ENCODE results near the gene DLG2.

Gene DLG2

GRCh38 chr11:85602526-85603213 is 24.5 kb downstream of the DLG2 start:
- no peaks in the 10 kb centered on the region for H3K36me3 ChIP-seq (ENCODE audit: control insufficient read depth, insufficient read depth, low read length)
- peaks cover 3% of the 10 kb centered on the region; the same call in 1 of the 2 replicates for H3K9me3 ChIP-seq (ENCODE audit: control insufficient read depth, insufficient read depth, low read depth, low read length)
- H3K9ac ChIP-seq (ENCODE audit: low read length): no peak overlapping the region
- H3K4me1 ChIP-seq (ENCODE audit: control insufficient read depth, insufficient read depth, low read length): peaks cover 11% of the 10 kb centered on the region; the same call in 1 of the 2 replicates
- H3K4me3 ChIP-seq (ENCODE audit: low read depth, low read length): no peak overlapping the region
- H3K27ac ChIP-seq (ENCODE audit: low read depth, low read length): no peak overlapping the region
- no peaks in the 10 kb centered on the region for H3K27me3 ChIP-seq (ENCODE audit: control insufficient read depth, insufficient read depth, low read length)

- Histone ChIP-seq H3K27ac (ENCODE audit: low read depth, low read length) (no peak overlapping the region), H3K27me3 (ENCODE audit: control insufficient read depth, insufficient read depth, low read length) (no peaks in the 10 kb centered on the region), H3K4me3 (ENCODE audit: low read depth, low read length) (no peak overlapping the region), H3K4me1 (ENCODE audit: control insufficient read depth, insufficient read depth, low read length) (peaks cover 11% of the 10 kb centered on the region; the same call in 1 of the 2 replicates), H3K9me3 (ENCODE audit: control insufficient read depth, insufficient read depth, low read depth, low read length) (no peaks in the 10 kb centered on the region), H3K9ac (ENCODE audit: low read length) (no peak overlapping the region), H3K36me3 (ENCODE audit: control insufficient read depth, insufficient read depth, low read length) (no peaks in the 10 kb centered on the region)
Observed at GRCh38 chr11:85599083-85599482, 28.1 kb downstream of the DLG2 start.

- peaks cover 15% of the 10 kb centered on the region; the same call in 1 of the 2 replicates for H3K4me1 ChIP-seq (ENCODE audit: control insufficient read depth, insufficient read depth, low read length)
- H3K4me3 ChIP-seq (ENCODE audit: low read depth, low read length): no peak overlapping the region
- no peak overlapping the region for H3K27ac ChIP-seq (ENCODE audit: low read depth, low read length)
- no peaks in the 10 kb centered on the region for H3K9me3 ChIP-seq (ENCODE audit: control insufficient read depth, insufficient read depth, low read depth, low read length)
- H3K36me3 ChIP-seq (ENCODE audit: control insufficient read depth, insufficient read depth, low read length): no peaks in the 10 kb centered on the region
- no peak overlapping the region for H3K9ac ChIP-seq (ENCODE audit: low read length)
- H3K27me3 ChIP-seq (ENCODE audit: control insufficient read depth, insufficient read depth, low read length): no peaks in the 10 kb centered on the region
Observed at GRCh38 chr11:85596886-85597285, 30.3 kb downstream of the DLG2 start.

DNA sequence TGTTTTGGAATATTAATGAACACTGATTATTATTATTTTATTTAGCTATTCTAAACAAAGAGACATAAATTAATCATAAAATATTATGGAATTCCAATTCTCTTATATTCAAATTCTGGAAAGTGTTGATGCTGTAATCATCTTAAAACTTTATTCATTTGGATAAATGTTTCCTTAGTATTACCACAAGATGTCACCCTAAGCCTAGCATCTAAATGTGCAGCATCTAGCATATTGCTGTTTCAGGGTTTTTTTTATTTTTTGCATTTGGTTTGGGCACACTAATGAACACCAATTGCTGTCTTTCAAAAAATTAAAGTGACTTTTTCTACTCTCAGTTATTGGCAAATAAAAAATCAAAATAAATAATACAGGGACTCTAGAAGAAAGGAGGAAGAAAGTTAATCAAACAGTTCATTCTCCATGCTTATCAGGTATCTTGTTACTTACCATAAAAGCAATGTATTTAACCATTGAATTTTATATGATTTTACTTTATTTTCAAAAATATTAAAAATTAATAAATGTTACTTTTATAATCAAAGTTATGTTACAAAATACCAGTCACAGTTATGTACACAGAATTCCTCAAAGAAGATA is 31.8 kb downstream of the DLG2 start:
- H3K9ac ChIP-seq (ENCODE audit: low read length): no peak overlapping the region
- no peak overlapping the region for H3K4me3 ChIP-seq (ENCODE audit: low read depth, low read length)
- H3K36me3 ChIP-seq (ENCODE audit: control insufficient read depth, insufficient read depth, low read length): no peaks in the 10 kb centered on the region
- H3K9me3 ChIP-seq (ENCODE audit: control insufficient read depth, insufficient read depth, low read depth, low read length): no peaks in the 10 kb centered on the region
- peaks cover 15% of the 10 kb centered on the region; the same call in 1 of the 2 replicates for H3K4me1 ChIP-seq (ENCODE audit: control insufficient read depth, insufficient read depth, low read length)
- no peaks in the 10 kb centered on the region for H3K27me3 ChIP-seq (ENCODE audit: control insufficient read depth, insufficient read depth, low read length)
- no peak overlapping the region for H3K27ac ChIP-seq (ENCODE audit: low read depth, low read length)

GRCh38 chr11:85590848-85591483 is 36.2 kb downstream of the DLG2 start:
- Histone ChIP-seq H3K9me3 (ENCODE audit: control insufficient read depth, insufficient read depth, low read depth, low read length) (peaks cover 24% of the 10 kb centered on the region), H3K36me3 (ENCODE audit: control insufficient read depth, insufficient read depth, low read length) (peaks cover 7% of the 10 kb centered on the region; the same call in 1 of the 2 replicates), H3K4me1 (ENCODE audit: control insufficient read depth, insufficient read depth, low read length) (peaks cover 4% of the 10 kb centered on the region; the same call in 1 of the 2 replicates), H3K4me3 (ENCODE audit: low read depth, low read length) (no peak overlapping the region), H3K27me3 (ENCODE audit: control insufficient read depth, insufficient read depth, low read length) (no peaks in the 10 kb centered on the region), H3K9ac (ENCODE audit: low read length) (no peak overlapping the region), H3K27ac (ENCODE audit: low read depth, low read length) (no peak overlapping the region)

DNA sequence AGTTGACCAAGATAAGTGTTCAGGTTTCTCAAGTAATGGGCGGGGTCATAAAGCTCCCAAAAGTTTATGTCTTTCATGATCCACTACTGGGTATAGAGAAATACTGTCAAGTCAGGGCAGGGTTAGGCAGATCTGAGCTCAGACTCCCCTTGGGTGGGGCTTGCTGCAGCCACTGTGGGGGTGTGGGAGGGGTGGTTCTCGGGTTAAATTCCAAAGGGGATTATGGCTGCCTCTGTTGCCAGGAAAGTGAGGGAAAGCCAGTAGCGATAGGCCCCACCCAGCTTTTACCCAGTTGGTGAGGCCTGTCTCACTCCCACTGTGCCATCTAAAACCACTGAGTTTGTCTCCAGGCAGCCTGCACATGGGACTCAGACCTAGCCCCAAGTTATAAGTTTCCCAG is 37.8 kb downstream of the DLG2 start:
- peaks cover 7% of the 10 kb centered on the region; the same call in 1 of the 2 replicates for H3K36me3 ChIP-seq (ENCODE audit: control insufficient read depth, insufficient read depth, low read length)
- no peak overlapping the region for H3K9ac ChIP-seq (ENCODE audit: low read length)
- H3K4me1 ChIP-seq (ENCODE audit: control insufficient read depth, insufficient read depth, low read length): peaks cover 4% of the 10 kb centered on the region; the same call in 1 of the 2 replicates
- no peak overlapping the region for H3K27ac ChIP-seq (ENCODE audit: low read depth, low read length)
- H3K9me3 ChIP-seq (ENCODE audit: control insufficient read depth, insufficient read depth, low read depth, low read length): peaks cover 24% of the 10 kb centered on the region
- H3K4me3 ChIP-seq (ENCODE audit: low read depth, low read length): no peak overlapping the region
- H3K27me3 ChIP-seq (ENCODE audit: control insufficient read depth, insufficient read depth, low read length): no peaks in the 10 kb centered on the region

DNA sequence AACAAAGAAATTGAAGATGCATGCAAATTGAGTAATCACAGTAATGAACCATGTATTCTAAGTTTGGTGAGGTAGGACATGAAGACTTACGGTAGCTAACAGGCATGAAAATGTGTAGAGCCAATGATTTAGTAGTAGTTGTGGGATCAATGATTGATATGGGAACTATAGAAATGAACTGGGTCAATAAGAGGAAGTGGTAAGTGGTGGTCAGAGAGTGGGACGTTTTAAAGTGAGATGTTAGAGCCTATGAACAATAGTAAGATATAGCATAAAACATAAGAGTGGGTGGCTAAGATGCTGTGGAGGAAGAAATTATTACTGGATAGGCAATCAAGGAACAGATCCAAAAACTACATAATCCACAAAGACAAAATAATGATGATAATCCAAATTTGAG is 45.0 kb downstream of the DLG2 start:
- H3K36me3 ChIP-seq (ENCODE audit: control insufficient read depth, insufficient read depth, low read length): no peaks in the 10 kb centered on the region
- H3K27me3 ChIP-seq (ENCODE audit: control insufficient read depth, insufficient read depth, low read length): no peaks in the 10 kb centered on the region
- H3K4me1 ChIP-seq (ENCODE audit: control insufficient read depth, insufficient read depth, low read length): no peaks in the 10 kb centered on the region
- H3K4me3 ChIP-seq (ENCODE audit: low read depth, low read length): no peak overlapping the region
- no peak overlapping the region for H3K9ac ChIP-seq (ENCODE audit: low read length)
- H3K27ac ChIP-seq (ENCODE audit: low read depth, low read length): no peak overlapping the region
- peaks cover 24% of the 10 kb centered on the region; the same call in 1 of the 2 replicates for H3K9me3 ChIP-seq (ENCODE audit: control insufficient read depth, insufficient read depth, low read depth, low read length)

- Histone ChIP-seq H3K9me3 (ENCODE audit: control insufficient read depth, insufficient read depth, low read depth, low read length) (peaks cover 27% of the 10 kb centered on the region), H3K4me1 (ENCODE audit: control insufficient read depth, insufficient read depth, low read length) (no peaks in the 10 kb centered on the region), H3K4me3 (ENCODE audit: low read depth, low read length) (no peak overlapping the region), H3K27ac (ENCODE audit: low read depth, low read length) (no peak overlapping the region), H3K36me3 (ENCODE audit: control insufficient read depth, insufficient read depth, low read length) (peaks cover 3% of the 10 kb centered on the region; the same call in 1 of the 2 replicates), H3K27me3 (ENCODE audit: control insufficient read depth, insufficient read depth, low read length) (no peaks in the 10 kb centered on the region), H3K9ac (ENCODE audit: low read length) (no peak overlapping the region)
Observed at GRCh38 chr11:85575388-85575787, 51.8 kb downstream of the DLG2 start.

- no peak overlapping the region for H3K27ac ChIP-seq (ENCODE audit: low read depth, low read length)
- H3K4me3 ChIP-seq (ENCODE audit: low read depth, low read length): no peak overlapping the region
- H3K4me1 ChIP-seq (ENCODE audit: control insufficient read depth, insufficient read depth, low read length): no peaks in the 10 kb centered on the region
- peaks cover 24% of the 10 kb centered on the region for H3K9me3 ChIP-seq (ENCODE audit: control insufficient read depth, insufficient read depth, low read depth, low read length)
- H3K27me3 ChIP-seq (ENCODE audit: control insufficient read depth, insufficient read depth, low read length): no peaks in the 10 kb centered on the region
- H3K9ac ChIP-seq (ENCODE audit: low read length): no peak overlapping the region
- H3K36me3 ChIP-seq (ENCODE audit: control insufficient read depth, insufficient read depth, low read length): peaks cover 3% of the 10 kb centered on the region; the same call in 1 of the 2 replicates
Observed at GRCh38 chr11:85572056-85572455, 55.1 kb downstream of the DLG2 start.

GRCh38 chr11:85569525-85569924 is 57.6 kb downstream of the DLG2 start:
- H3K4me1 ChIP-seq (ENCODE audit: control insufficient read depth, insufficient read depth, low read length): 0 out of 2 replicates have a peak, but pooled peaks cover 4% of the 10 kb centered on the region
- peaks cover 1% of the 10 kb centered on the region; the same call in 1 of the 2 replicates for H3K36me3 ChIP-seq (ENCODE audit: control insufficient read depth, insufficient read depth, low read length)
- peaks cover 18% of the 10 kb centered on the region for H3K9me3 ChIP-seq (ENCODE audit: control insufficient read depth, insufficient read depth, low read depth, low read length)
- no peak overlapping the region for H3K27ac ChIP-seq (ENCODE audit: low read depth, low read length)
- H3K4me3 ChIP-seq (ENCODE audit: low read depth, low read length): no peak overlapping the region
- H3K27me3 ChIP-seq (ENCODE audit: control insufficient read depth, insufficient read depth, low read length): no peaks in the 10 kb centered on the region
- H3K9ac ChIP-seq (ENCODE audit: low read length): no peak overlapping the region

DNA sequence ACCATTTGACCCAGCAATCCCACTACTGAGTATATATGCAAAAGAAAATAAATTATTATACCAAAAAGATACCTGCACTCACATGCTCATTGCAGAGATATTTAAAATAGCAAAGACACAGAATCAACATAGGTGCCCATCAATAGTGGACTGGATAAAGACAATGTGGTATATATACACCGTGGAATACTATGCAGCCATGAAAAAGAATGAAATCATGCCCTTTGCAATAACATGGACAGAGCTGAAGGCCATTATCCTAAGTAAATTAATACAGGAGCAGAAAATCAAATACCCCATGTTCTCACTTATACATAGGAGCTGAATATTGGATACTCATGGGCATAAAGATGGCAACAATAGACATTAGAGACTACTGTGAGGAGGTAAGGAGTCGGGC is 68.7 kb downstream of the DLG2 start:
- Histone ChIP-seq H3K36me3 (ENCODE audit: control insufficient read depth, insufficient read depth, low read length) (no peaks in the 10 kb centered on the region), H3K4me3 (ENCODE audit: low read depth, low read length) (no peak overlapping the region), H3K27ac (ENCODE audit: low read depth, low read length) (no peak overlapping the region), H3K9ac (ENCODE audit: low read length) (no peak overlapping the region), H3K9me3 (ENCODE audit: control insufficient read depth, insufficient read depth, low read depth, low read length) (0 out of 2 replicates have a peak, but pooled peaks cover 7% of the 10 kb centered on the region), H3K4me1 (ENCODE audit: control insufficient read depth, insufficient read depth, low read length) (no peaks in the 10 kb centered on the region), H3K27me3 (ENCODE audit: control insufficient read depth, insufficient read depth, low read length) (no peaks in the 10 kb centered on the region)

Measured in HUES6 (cell line).